ACC112 (cell line): ENCODE results near the gene MT4.
"Not testable (repeated sequence)": the region's sequence is repeated elsewhere in the genome, so short reads cannot be mapped to it uniquely, and the experiment has no call there.

Experiments used
- H2AFZ ChIP-seq: fragments of 200-600 bp; sonication (generic); one replicate; pipeline ENCODE4 v1.6.0; 2017; ENCODE audit warnings: antibody characterized with exemption, low read length; ENCODE audit not compliant: unreplicated experiment
- H3K27ac ChIP-seq: fragments of 200-600 bp; sonication (generic); 2 replicates; pipeline ENCODE4 v1.5.1; 2014; ENCODE audit warnings: low read depth, mild to moderate bottlenecking, antibody characterized with exemption, low read length, moderate library complexity
- H3K27me3 ChIP-seq: fragments of 200-600 bp; sonication (generic); 2 replicates; pipeline ENCODE4 v1.6.1; 2014; ENCODE audit warnings: mild to moderate bottlenecking, antibody characterized with exemption, low read length, moderate library complexity, mixed read lengths; ENCODE audit not compliant: insufficient read depth
- H3K36me3 ChIP-seq: fragments of 200-600 bp; sonication (generic); 2 replicates; pipeline ENCODE4 v1.6.1; 2016; ENCODE audit warnings: mild to moderate bottlenecking, antibody characterized with exemption, low read length, moderate library complexity, mixed read lengths; ENCODE audit not compliant: insufficient read depth
- H3K4me1 ChIP-seq: fragments of 200-600 bp; sonication (generic); one replicate; pipeline ENCODE4 v1.6.1; 2016; ENCODE audit warnings: low read length, mixed read lengths; ENCODE audit not compliant: insufficient read depth, unreplicated experiment, control insufficient read depth
- H3K4me3 ChIP-seq: fragments of 200-600 bp; sonication (generic); 2 replicates; pipeline ENCODE4 v1.5.1; 2014; ENCODE audit warnings: mild to moderate bottlenecking, low read depth, low read length
- H3K79me2 ChIP-seq: fragments of 200-600 bp; sonication (generic); one replicate; pipeline ENCODE4 v1.6.0; 2016; ENCODE audit warnings: low read length; ENCODE audit not compliant: control insufficient read depth, unreplicated experiment, insufficient read depth

Gene MT4

DNA sequence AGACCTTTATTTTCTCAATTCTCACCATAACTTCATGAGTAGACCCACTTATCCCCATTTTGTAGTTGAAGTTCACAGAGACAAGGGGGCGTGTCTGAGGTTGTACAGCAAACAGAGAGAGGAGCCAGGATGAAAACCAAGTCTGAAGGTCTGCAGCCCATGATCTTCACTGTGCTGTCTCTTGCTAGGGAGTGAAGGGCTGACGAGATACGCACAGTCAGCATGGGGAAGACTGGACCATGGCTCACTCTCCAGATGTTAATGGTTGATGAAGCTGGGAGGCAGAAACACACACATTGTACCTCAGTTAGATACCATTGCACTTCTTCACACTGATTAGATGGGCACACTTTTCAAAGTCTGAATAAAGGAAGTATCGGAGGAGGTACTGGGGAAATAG, 5.8 kb upstream of the MT4 start:
- no peak overlapping the region for H2AFZ ChIP-seq

DNA sequence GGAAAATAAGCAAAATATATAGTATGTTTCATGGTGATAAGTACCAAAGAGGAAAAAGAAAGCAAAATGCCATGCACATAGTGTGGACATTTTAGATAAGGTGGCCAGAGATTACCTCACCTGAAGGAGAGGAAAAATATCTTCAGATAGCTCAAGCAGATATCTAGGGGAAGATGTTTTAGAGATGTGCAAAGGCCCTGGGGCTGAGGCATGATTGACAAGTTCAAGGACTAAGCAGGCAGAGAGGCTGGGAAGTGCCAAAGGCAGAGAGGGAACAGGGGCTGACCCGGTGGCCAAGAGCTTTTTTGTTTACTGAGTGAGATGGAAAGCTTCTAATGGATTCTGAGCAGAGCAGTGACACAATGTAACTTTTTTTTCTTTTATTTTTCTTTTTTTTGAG, 4.4 kb upstream of the MT4 start:
- Histone ChIP-seq H3K79me2 (no peaks in the 10 kb centered on the region), H3K4me3 (no peak overlapping the region)

More for the DNA sequence above, 5.8 kb upstream of the MT4 start:
- H3K4me3 ChIP-seq, result no peak overlapping the region
- H3K36me3 ChIP-seq, result no peaks in the 10 kb centered on the region
- peaks cover 22% of the 10 kb centered on the region for H3K27me3 ChIP-seq
- H3K4me1 ChIP-seq, result peaks cover 13% of the 10 kb centered on the region
- H3K79me2 ChIP-seq, result no peaks in the 10 kb centered on the region
- H3K27ac ChIP-seq, result no peak overlapping the region

DNA sequence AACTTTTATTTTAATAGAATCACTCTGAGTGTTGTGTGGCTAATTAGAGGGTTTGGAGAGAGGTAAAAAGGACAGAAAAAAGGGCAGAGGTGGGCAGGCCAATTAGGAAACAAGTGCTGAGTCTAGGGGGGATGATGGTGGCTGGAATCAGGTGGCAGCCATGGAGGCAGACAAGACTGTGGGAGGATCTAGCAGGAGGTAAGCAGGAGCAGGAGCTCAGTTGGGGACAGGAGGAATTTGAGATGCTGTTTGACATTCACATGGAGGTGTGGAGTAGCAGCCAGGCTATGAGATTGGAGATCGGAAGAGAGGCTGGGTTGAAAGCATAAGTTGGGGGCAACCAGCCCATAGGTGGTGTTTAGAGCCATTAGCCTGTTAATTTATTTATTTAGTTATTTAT, 3.7 kb upstream of the MT4 start:
- Histone ChIP-seq H3K27ac (no peak overlapping the region), H3K4me3 (no peak overlapping the region), H3K27me3 (peaks cover 18% of the 10 kb centered on the region), H3K79me2 (no peaks in the 10 kb centered on the region), H3K36me3 (no peaks in the 10 kb centered on the region), H2AFZ (no peak overlapping the region), H3K4me1 (peaks cover 13% of the 10 kb centered on the region)

More for the DNA sequence above, 4.4 kb upstream of the MT4 start:
- Histone ChIP-seq H3K4me1 (peaks cover 13% of the 10 kb centered on the region), H3K36me3 (no peaks in the 10 kb centered on the region), H3K27ac (no peak overlapping the region), H3K27me3 (peaks cover 18% of the 10 kb centered on the region), H2AFZ (no peak overlapping the region)

DNA sequence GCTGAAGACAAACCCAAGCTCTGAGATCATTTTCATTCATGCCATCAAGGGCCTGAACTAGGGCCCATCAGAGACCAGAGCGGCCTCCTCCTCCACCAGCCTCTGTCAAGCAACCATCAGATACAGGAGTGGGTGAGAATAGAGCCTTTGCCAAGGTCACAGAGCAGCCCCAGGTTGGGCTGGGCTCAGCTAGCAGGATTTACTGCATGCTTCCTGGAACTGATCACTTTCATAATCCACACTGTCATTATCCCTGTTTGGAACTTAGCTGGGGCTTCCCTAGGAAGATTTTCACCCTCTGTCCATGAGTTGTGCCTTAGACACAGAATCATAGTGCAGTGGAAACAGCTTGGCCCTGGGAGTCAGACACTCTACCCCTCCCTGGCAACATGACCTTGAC, 5.1 kb downstream of the MT4 start:
- no peaks in the 10 kb centered on the region for H3K36me3 ChIP-seq
- no peak overlapping the region for H3K27ac ChIP-seq
- H3K4me1 ChIP-seq, result no peaks in the 10 kb centered on the region
- H3K4me3 ChIP-seq, result no peak overlapping the region
- no peaks in the 10 kb centered on the region for H3K79me2 ChIP-seq
- peaks cover 22% of the 10 kb centered on the region for H3K27me3 ChIP-seq
- no peak overlapping the region for H2AFZ ChIP-seq

GRCh38 chr16:56571525-56571924, 6.7 kb downstream of the MT4 start:
- Histone ChIP-seq H3K79me2 (no peaks in the 10 kb centered on the region), H3K36me3 (no peaks in the 10 kb centered on the region), H3K4me1 (no peaks in the 10 kb centered on the region), H3K4me3 (no peak overlapping the region), H3K27me3 (peaks cover 8% of the 10 kb centered on the region; the same call in 1 of the 2 replicates), H3K27ac (no peak overlapping the region), H2AFZ (no peak overlapping the region)

DNA sequence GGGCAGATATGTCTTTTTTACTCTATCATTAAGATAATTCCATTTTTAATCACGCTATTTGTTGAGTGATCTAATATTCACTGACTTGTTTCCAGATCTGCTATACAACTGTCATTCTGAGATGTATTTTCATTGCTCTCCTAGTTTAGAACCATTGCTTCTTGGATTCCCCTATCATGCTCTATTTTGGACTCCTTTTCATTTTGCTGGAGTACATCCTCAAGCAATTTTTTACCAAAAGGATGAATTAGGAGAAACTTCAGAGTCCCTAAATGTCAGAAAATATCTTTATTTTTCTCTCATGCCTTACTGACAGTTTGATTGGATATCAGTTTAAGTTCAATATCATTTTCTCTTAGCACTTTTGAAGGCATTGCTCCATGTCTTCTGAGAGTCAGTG, 9.8 kb downstream of the MT4 start:
- no peaks in the 10 kb centered on the region for H3K79me2 ChIP-seq
- no peak overlapping the region for H3K27ac ChIP-seq
- H2AFZ ChIP-seq, result no peak overlapping the region
- H3K36me3 ChIP-seq, result no peaks in the 10 kb centered on the region
- no peaks in the 10 kb centered on the region for H3K4me1 ChIP-seq
- H3K4me3 ChIP-seq, result no peak overlapping the region
- H3K27me3 ChIP-seq, result peaks cover under 1% of the 10 kb centered on the region; the same call in 1 of the 2 replicates

DNA sequence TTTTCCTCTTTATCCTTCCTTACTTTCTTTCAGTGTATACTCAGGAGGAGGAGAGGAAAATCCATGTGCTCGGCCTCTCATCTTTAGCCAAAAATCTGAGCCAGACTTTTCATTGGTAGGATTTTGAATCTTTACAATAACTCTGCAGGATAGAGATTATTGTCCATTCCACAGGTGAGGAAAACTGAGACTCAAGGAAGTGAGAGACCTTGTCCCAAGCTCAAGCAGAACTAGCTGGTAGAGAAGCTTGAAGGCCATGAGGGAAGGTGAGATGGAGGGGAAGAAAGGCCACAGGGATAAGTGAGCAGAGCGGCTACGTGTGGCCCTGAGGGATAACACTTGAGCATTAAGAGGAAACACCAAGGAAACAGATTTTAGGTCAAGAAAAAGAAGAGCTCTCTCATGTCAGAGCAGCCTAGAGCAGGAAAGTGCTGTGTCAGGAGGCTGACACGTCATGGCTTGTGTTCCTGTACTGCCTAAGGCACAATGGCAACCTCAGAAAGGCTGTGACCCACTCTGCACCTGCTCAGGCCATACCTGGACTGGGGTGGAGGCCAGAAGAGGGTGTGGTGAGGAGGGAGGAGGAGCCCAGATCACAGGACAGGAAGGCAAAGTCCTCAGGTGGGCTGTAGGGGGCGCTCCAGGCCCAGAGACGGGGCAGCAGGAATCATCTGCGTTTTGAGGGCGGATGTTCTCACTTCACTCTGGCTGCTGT, 11.9 kb downstream of the MT4 start:
- H3K79me2 ChIP-seq, result no peaks in the 10 kb centered on the region
- no peaks in the 10 kb centered on the region for H3K4me1 ChIP-seq
- H3K27ac ChIP-seq, result no peak overlapping the region
- no peak overlapping the region for H3K4me3 ChIP-seq
- H2AFZ ChIP-seq, result no peak overlapping the region
- H3K27me3 ChIP-seq, result no peaks in the 10 kb centered on the region
- H3K36me3 ChIP-seq, result no peaks in the 10 kb centered on the region

- H3K36me3 ChIP-seq, result no peaks in the 10 kb centered on the region
- no peak overlapping the region for H3K4me3 ChIP-seq
- no peaks in the 10 kb centered on the region for H3K79me2 ChIP-seq
- peaks cover 2% of the 10 kb centered on the region for H3K4me1 ChIP-seq
- H3K27ac ChIP-seq, result no peak overlapping the region
- no peaks in the 10 kb centered on the region for H3K27me3 ChIP-seq
- peak overlapping the region; percentile 60 for H2AFZ ChIP-seq
Observed at GRCh38 chr16:56577300-56577625, 12.4 kb downstream of the MT4 start.

GRCh38 chr16:56580391-56581048, 15.6 kb downstream of the MT4 start:
- no peak overlapping the region for H3K4me3 ChIP-seq

GRCh38 chr16:56582911-56583310, 18.0 kb downstream of the MT4 start:
- H2AFZ ChIP-seq, H3K27ac ChIP-seq, H3K4me3 ChIP-seq, H3K79me2 ChIP-seq, H3K4me1 ChIP-seq, H3K27me3 ChIP-seq, H3K36me3 ChIP-seq: not testable (repeated sequence)

More at GRCh38 chr16:56580391-56581048, 15.6 kb downstream of the MT4 start:
- Histone ChIP-seq H3K27ac (no peak overlapping the region), H3K36me3 (no peaks in the 10 kb centered on the region), H3K27me3 (no peaks in the 10 kb centered on the region), H2AFZ (no peak overlapping the region), H3K79me2 (no peaks in the 10 kb centered on the region), H3K4me1 (peaks cover 3% of the 10 kb centered on the region)
